Measurements from ENCODE around the gene C18orf54.

Gene C18orf54

DNA sequence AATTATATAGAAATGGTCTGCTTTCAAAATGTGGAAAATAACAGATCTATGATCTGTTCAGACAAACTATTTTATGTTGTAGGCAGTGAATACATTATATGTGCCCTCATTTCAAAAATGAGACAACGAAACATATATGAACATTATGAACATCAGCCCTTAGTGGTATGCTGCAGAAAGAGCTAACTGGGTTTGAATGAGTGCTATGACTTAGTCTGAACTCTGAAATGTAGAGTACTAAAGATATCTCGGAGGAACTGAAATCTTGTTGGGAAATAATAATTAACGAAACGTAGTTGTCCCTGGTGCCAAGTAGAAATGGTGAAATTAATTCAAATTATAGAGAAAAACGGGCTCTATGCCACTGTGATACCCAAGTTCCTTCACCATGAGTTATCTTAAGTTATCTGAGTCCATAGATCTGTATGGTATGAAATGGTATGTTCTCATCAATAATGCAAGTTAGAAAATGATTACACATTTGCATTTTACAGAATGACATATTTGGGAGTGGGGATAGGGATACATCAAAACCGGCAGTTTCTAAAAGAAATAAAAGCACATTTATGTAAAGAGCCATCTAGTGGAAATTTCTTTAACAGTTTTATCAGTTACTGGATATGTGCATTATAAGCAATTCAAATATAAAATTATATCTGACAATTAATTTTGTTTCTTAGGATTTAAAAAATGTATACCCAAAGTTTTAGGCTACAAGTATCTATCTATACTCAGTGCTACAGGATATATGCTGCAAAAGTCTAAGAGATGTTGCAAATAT lies 26.7 kb upstream of the C18orf54 start:
- no peak for DNase-seq (ENCODE audit: low read depth, low spot score)
- H3K4me3 ChIP-seq (ENCODE audit: low read depth, low read length): no peak overlapping the region
- TF ChIP-seq, protein P1, sequence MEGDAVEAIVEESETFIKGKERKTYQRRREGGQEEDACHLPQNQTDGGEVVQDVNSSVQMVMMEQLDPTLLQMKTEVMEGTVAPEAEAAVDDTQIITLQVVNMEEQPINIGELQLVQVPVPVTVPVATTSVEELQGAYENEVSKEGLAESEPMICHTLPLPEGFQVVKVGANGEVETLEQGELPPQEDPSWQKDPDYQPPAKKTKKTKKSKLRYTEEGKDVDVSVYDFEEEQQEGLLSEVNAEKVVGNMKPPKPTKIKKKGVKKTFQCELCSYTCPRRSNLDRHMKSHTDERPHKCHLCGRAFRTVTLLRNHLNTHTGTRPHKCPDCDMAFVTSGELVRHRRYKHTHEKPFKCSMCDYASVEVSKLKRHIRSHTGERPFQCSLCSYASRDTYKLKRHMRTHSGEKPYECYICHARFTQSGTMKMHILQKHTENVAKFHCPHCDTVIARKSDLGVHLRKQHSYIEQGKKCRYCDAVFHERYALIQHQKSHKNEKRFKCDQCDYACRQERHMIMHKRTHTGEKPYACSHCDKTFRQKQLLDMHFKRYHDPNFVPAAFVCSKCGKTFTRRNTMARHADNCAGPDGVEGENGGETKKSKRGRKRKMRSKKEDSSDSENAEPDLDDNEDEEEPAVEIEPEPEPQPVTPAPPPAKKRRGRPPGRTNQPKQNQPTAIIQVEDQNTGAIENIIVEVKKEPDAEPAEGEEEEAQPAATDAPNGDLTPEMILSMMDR (IDR thresholded peaks at IDR 0.05; ENCODE audit: low read depth, low read length): no peak
- in situ Hi-C loops (cut with HindIII; ENCODE audit: low sequenced_read_pairs): no loop called here

DNA sequence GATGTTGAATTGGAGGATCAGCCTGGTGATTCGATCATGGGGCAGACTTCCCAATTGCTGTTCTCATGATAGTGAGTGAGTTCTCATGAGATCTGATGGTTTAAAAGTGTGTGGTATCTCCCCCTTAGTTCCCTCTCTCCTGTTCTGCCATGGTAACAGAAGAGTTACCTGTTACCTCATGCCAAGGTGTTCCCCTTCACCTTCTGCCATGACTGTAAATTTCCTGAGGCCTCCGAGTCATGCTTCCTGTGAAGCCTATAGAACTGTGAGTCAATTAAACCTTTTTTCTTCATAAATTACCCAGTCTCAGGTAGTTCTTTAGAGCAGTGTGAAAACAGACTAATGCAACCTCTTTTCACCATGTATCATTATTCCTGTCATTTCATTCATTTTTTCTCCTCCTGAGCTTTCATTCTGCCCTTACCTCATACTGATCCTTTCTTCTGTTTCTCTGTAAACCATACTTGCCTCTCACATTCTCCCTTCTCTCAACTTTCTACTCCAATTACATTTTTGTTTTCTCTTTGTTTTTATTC lies 22.0 kb upstream of the C18orf54 start:
- TF ChIP-seq, protein P1 (IDR thresholded peaks at IDR 0.05; ENCODE audit: low read depth, low read length): no peak
- DNase-seq (ENCODE audit: low read depth, low spot score): no peak
- in situ Hi-C loops (cut with HindIII; ENCODE audit: low sequenced_read_pairs): no loop called here
- H3K4me3 ChIP-seq (ENCODE audit: low read depth, low read length): no peak overlapping the region

DNA sequence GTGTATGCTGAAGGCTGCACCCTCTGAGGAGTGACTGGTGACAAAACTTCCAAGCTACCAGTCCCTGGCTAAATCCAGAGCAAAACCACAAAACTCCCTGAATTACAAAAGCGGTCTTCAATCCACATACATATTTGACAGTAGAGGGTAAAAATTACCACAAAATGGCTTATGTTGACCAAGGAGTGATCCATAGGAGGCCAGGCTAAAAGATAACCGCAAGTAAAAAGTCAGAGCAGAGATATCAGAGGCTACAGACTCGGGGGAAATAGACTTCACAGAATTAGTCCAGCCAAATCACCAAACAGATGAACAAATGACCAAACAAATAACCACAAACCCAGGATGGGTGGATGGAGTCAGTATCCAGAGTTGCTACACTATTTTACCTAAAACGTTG lies 19.5 kb upstream of the C18orf54 start:
- DNase-seq (ENCODE audit: low read depth, low spot score): no peak
- in situ Hi-C loops (cut with HindIII; ENCODE audit: low sequenced_read_pairs): no loop called here
- no peak overlapping the region for H3K4me3 ChIP-seq (ENCODE audit: low read depth, low read length)
- TF ChIP-seq, protein P1 (IDR thresholded peaks at IDR 0.05; ENCODE audit: low read depth, low read length): no peak

DNA sequence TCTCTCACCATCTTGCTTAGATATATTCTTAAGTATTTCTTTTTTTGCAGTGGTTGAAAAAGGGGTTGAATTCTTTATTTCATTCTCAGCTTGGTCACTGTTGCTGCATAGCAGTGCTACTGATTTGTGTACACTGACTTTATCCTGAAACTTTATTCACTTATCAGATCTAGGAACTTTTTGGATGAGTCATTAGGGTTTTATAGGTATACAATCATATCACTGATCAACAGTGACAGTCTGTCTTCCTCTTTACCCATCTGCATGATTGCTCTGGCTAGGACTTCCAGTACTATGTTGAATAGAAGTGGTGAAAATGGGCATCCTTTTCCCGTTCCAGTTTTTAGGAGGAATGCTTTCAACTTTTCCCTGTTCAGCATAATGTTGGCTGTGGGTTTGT lies 6.5 kb upstream of the C18orf54 start:
- TF ChIP-seq, protein P1 (IDR thresholded peaks at IDR 0.05; ENCODE audit: low read depth, low read length): no peak
- in situ Hi-C loops (cut with HindIII; ENCODE audit: low sequenced_read_pairs): no loop called here
- no peak for DNase-seq (ENCODE audit: low read depth, low spot score)
- no peak overlapping the region for H3K4me3 ChIP-seq (ENCODE audit: low read depth, low read length)

DNA sequence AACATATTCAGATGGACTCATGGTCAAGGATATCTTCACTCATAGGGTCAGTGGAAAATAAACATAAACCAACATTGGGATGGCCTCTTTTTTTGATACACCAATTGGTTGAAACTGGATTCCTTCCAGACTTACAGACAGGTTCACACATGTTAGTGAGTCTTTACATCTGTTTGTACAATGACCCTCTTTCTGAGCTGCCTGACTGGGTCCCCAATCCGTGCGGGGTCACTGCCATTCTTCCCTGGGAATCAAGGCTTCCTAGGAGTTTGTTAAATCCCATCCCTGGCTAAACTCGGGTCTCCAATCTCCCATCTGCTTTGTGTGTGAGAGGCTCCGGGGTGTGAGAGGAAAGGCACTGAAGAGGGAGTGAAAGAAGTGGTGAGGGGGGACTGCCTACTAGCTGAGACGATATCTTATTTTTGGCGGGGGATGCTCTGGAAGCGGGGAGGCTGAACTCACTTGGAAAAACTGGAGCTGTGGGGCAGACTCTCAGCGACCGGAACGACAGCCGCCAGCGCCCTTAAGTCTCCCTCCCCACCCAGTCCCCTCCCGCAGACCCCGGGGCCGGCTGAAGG lies 535 bp upstream of the C18orf54 start:
- in situ Hi-C loops (cut with HindIII; ENCODE audit: low sequenced_read_pairs): no loop called here
- peak overlapping the region; percentile 75 for H3K4me3 ChIP-seq (ENCODE audit: low read depth, low read length)
- no peak for DNase-seq (ENCODE audit: low read depth, low spot score)
- TF ChIP-seq, protein P1 (IDR thresholded peaks at IDR 0.05; ENCODE audit: low read depth, low read length): no peak

DNA sequence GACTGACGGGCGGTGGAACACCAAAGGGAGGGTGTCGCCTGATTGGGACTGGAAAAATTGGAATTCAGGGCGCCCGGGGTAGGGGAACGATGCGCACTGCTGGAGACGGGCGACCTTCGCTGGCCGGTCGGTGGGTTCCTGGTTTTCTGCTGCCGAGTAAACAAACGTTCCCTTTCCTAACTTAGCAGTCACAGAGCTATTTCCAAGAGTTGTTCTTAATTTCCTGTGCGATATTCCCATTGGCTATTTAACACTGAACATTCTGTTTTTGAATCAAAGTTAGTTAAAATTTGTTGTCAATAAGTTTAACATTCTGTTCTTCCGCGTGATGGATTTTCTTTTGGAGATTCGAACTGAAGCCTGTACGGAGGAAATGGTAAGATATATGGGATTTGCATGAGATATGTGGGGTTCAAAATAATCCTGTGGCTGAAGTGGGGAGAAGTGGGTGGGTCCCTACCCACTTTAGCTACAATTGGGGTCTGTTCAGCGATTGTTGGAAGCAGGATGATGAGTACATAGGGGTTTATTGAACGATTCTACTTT lies 862 bp downstream of the C18orf54 start:
- in situ Hi-C loops (cut with HindIII; ENCODE audit: low sequenced_read_pairs): no loop called here
- DNase-seq (ENCODE audit: low read depth, low spot score): peak; percentile 35
- peak overlapping the region; percentile 75 for H3K4me3 ChIP-seq (ENCODE audit: low read depth, low read length)
- TF ChIP-seq, protein P1 (IDR thresholded peaks at IDR 0.05; ENCODE audit: low read depth, low read length): no peak

Data from astrocyte of the spinal cord (primary cell).